C4-2B (cell line): ENCODE data around the gene GFPT2.

Source experiments
- ZFX ChIP-seq: fragments of 450-650 bp; IDR thresholded peaks from 2 replicates; pipeline ENCODE4 v1.6.1; 2017
- TF ChIP-seq, protein P1 (sequence below): fragments of 450-650 bp; conservative IDR thresholded peaks from 2 replicates; pipeline ENCODE4 v1.5.1; 2017; ENCODE audit warnings: mild to moderate bottlenecking

DNA sequence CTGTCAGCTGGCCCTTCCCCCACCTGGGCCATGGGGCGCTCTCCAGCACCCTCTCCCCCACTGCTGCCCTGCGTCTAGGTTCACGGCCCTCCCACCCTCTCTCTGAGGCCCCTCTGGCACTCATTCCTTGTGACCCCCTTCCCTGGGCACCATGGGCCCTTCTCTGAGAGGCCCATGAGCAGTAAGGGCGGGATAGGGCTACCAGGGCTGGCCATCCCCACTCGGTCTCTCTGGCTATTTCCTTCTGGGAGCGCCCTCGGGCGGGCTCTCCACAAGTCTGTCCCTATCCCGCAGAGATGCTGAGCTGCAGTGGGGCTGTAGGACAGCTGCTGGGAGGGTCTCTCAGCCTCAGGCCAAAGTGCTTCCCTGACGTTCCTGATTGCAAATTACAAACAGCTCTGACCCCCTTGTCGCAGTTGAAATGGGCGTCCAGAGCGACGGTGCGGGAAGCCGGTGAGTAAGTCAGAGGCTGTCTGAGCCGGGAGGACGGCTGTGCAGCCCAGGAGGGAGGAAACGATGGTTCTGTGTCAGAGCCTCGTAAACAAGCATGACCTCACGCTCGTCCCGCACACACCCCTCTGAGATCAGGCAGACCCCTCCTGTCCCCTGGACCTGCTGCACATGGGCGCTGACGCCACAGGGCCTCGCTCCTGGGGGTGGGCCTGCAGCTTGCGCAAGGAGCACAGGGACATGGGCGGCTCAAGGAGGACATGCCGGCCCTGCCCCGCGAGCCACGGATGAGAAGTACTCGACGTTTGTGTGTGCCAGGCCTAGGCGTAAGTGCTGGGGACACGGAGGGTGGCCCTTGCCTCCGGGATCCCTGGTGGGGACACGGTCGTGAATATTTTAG, 36.3 kb upstream of the GFPT2 start:
- TF ChIP-seq, protein P1, sequence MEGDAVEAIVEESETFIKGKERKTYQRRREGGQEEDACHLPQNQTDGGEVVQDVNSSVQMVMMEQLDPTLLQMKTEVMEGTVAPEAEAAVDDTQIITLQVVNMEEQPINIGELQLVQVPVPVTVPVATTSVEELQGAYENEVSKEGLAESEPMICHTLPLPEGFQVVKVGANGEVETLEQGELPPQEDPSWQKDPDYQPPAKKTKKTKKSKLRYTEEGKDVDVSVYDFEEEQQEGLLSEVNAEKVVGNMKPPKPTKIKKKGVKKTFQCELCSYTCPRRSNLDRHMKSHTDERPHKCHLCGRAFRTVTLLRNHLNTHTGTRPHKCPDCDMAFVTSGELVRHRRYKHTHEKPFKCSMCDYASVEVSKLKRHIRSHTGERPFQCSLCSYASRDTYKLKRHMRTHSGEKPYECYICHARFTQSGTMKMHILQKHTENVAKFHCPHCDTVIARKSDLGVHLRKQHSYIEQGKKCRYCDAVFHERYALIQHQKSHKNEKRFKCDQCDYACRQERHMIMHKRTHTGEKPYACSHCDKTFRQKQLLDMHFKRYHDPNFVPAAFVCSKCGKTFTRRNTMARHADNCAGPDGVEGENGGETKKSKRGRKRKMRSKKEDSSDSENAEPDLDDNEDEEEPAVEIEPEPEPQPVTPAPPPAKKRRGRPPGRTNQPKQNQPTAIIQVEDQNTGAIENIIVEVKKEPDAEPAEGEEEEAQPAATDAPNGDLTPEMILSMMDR, result no peak
- no peak for TF ChIP-seq ZFX
